Midbrain (tissue), 1 donor: ENCODE measurements around the gene FANCM.
"Not testable (repeated sequence)": the region's sequence is repeated elsewhere in the genome, so short reads cannot be mapped to it uniquely, and the experiment has no call there.

Source experiments
- DNase-seq: peaks from one replicate; lab custom pipeline; 2025; lab: John Stamatoyannopoulos, UW

FANCM gene

DNA sequence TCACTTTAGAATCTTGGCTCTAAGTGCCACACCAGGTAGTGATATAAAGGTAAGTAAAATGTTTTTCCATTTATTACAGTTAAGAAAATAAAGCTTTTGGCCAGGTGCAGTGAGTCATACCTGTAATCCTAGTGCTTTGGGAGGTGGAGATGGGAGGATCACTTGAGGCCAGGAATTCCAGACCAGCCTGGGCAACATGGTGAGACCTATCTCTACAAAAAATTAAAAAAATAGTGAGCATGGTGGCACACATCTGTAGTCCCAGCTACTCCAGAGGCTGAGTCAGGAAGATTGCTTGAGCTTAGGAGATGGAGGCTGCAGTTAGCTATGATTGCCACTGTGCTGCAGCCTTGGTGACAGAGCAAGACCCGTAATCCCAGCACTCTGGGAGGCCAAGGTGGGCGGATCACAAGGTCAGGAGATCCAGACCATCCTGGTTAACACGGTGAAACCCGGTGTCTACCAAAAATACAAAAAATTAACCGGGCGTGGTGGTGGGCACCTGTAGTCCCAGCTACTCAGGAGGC is 5.0 kb downstream of the FANCM start:
- no peak for DNase-seq

DNA sequence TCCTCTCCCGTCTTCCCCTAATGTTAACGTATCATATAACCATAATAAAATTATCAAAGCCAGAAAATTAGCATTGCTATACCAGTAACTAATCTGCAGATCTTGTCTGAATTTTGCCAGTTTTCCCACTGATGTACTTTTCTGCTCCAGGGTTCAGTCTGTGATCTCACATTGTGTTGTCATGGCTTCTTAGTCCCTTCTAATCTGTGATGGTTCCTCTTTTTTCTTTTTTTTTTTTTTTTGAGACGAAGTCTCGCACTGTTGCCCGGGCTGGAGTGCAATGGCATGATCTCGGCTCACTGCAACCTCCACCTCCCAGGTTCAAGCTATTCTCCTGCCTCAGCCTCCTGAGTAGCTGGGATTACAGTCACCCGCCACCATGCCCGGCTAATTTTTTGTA is 6.4 kb downstream of the FANCM start:
- DNase-seq, result not testable (repeated sequence)

DNA sequence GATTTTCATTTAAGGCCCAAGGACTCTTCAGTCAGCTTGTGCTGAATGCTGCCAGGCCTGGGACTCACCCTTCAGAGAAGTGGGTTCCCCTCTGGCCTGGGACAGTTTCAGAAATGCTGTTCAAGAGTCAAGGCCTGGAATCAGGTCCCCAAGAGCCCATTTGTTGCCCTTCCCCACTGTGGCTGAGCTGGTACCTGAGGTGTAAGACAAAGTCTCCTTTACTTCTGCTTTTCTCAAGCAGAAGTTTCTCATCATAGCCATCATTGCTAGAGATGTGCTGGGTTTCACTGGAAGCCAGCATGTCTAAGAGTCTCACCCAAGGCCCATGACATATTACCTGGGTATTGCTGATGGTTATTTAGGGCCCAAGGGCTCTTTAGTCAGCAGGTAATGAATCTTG is 8.9 kb downstream of the FANCM start:
- DNase-seq, result no peak

DNA sequence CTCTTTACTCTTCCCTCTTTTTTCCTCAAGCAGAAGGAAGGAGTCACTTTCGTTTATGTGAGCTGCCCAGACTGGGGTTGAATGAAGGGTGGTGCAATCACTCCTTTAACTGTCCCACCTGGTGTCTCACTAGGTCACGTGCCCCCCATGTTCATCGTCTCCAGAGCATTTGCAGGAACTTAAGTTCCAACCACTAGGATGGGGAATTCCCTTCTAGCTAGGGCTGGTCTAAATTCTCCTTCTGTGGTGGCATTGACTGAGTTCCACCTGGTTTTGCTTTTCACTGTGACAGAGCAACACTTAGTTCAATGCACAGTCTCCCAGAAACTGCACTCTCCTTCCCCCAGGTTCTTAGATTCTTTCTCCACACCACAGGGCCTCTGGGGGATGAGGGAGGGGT is 9.5 kb downstream of the FANCM start:
- DNase-seq, result no peak

DNA sequence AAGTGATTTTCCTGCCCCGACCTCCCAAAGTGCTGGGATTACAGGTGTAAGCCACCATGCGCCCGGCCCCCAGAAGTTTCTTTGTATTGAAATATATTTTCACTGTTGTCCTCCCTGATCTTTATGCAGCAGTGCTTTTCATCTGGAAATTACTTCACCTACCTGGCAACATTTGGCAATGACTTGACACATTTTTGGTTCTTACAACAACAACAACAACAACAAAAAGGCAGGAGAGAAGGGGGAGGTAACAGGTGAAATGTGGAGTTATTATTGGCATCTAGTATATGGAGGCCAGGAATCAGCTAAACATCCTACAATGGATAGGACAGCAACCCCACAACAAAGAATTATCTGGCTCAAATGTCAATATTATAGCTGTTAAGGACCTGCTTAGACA is 13.9 kb downstream of the FANCM start:
- no peak for DNase-seq

DNA sequence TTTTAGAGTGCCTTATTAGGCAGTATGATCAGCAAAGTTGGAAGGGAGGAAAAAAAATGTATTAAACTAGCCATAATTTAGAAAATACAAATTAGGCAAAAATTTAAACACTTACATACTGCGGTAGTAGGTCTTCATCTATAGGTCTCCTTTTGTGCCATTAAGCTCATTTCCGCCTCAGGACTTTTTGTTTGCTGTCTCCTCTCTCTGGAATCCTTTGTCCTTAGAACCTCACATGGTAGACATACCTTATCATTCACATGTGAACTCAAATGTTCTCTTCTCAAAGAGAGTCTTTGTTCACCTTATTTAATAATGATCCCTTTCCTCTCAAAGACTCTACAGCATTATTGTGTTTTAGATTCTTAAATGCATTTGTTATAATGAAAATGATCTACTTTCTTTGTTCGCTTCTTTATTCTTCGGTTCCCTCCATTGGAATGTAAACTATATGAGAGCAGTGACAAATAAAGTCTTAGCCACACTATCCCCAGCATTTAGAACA is 14.7 kb downstream of the FANCM start:
- DNase-seq, result no peak

DNA sequence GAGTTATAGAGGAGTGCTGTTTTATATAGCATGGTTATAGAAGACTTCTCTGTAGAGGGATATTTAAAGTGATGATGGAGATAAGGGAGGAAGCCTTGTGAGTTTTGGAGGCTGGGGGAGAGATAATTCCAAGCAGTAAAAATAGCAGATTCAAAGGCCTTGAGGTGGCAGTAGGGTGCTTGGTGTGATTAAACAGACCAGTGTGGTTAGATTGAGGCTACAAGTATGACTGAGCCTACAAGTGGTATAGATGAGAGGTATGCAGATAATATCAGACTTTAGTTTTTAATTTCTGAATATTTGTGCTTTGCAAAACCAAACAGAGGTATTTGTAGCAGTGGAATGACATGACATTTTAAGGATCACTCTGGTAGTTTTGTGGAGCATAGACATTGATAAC is 20.3 kb downstream of the FANCM start:
- no peak for DNase-seq

DNA sequence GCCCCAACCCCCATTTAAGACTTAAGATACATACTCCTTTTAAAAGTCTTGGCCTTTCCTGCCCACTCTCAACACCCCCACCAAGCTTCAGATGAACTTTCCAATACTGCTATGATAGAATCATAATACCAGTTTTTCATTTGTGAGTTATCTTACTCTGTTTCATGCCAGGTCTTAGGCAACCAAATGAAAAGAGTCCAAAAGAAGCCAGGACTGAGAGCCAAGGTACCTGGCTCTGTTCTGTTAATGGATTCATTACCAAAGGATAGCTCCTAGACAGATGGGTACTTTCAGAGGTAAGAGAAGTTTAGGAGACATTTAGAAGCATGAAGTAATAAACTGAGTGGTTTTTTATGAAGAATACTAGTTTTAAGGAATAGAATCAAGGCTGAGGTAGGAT is 34.2 kb downstream of the FANCM start:
- DNase-seq, result no peak

DNA sequence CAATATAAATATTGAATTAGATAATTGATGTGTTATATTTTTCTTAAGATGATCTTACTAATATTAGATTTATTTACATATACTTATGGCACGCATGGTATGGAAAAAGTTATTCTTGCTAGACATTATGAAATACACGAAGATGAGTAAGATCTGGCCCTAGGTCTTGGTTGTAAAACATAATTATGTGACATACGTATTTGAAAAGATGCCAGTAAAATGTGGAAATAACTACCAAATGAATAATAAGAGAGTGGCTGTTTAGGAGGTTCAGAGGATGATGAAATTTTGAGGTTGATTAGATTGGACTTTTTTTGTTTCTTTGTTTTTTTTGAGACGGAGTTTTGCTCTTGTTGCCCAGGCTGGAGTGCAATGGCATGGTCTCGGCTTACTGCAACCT is 41.3 kb downstream of the FANCM start:
- no peak for DNase-seq

DNA sequence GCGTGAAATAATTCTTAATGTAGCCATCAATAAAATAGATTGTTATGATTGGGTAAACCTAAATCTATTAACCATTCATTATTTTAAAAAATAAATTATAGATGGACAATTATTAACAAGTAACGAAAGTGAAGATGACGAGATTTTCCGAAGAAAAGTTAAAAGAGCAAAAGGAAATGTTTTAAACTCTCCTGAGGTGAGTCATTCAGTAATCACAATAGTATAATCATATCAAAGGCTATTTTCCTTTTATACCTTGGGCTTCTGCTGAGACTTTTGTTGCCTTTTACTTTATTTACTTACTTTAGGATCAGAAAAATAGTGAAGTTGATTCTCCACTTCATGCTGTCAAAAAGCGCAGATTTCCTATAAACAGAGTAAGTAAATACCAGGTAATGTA is 45.6 kb downstream of the FANCM start:
- DNase-seq, result no peak

DNA sequence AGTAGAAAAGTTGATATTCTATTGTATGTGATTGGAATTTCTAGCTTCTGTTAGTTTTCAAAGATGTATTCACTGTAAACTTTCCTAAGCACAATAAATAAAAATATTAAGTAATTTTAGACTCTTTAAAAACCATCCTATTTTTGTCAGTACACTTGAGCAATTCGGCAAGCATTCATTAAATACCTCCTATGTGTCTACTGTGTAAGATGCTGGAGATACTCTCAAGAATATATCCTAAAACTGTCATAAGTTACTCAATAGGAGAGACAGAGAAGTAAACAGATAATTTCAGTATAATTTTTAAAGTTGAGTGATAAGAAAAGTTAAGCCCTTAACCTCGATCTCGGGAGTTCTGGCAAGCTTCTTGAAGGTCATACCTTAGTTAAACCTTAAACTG is 46.1 kb downstream of the FANCM start:
- DNase-seq, result no peak

DNA sequence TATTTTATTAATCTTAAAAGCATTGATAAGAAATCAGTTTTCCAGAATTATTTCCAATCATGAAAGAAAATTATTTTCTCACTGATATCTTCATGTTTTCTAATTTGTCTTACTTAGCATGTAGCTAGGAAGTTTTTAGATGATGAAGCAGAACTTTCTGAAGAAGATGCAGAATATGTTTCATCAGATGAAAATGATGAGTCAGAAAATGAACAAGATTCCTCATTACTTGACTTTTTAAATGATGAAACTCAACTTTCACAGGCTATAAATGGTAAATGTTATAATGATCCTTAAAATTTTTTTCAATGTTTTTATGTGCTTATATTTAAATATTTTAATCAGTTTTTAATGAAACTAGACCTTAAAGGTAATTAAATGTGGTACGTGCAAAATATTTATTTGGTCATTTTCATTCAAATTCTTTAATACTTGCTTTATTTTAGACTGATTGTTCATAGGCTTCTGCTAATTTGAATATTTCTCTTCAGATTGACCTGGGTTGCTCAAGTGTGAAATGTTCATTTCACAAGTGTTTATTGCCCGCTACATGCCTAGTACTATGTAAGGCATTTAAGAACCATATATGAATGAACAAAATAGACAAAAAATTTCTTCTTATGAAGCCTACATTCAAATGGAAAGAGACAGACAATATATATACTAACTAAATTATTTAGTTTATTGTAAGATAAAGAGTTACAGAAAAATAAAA is 49.5 kb downstream of the FANCM start:
- no peak for DNase-seq

DNA sequence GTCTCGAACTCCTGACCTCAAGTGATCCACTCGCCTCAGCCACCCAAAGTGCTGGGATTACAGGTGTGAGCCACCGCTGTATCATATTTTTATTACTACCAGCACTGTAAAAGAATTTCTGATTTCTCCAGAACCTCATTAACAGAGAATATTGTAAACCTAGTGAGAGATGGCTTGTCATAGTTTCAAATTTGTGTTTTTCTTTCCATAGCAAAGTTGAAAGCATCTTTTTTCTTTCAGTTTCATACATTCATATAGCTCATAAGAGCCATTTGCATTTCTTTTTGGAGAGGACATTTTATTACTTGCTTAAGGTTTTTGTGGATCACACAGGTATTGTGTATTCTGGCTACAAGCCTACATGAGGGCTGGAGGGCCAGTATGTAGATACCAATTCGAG is 59.2 kb downstream of the FANCM start:
- DNase-seq, result no peak

DNA sequence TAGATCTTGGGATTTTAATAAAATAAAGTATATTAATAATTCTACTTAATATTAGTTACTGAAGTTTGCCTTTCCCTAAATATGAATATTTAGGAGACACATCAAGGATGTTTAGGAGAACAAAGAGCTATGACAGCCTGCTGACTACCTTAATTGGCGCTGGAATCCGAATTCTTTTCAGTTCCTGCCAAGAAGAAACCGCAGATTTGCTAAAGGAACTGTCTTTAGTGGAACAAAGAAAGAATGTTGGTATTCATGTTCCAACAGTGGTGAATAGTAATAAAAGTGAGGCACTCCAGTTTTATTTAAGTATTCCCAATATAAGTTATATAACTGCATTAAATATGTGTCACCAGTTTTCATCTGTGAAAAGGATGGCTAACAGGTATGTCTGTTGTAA is 62.8 kb downstream of the FANCM start:
- no peak for DNase-seq

DNA sequence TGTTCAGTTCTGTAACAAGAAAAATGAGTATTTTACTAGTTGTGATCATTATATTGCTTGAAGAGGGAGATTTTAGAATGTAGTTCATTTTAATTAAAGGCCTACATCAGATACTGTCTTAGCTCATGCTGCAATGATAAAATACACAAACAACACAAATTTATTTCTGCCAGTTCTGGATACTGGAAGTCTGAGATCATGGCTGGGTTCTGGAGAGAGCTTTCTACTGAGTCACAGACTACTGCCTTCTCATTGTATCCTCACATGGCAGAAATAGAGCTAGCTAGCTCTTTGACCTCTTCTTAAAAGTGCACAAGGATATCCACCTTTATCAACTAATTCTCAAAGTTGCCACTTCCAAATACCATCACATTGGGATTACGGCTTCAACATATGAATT is 63.5 kb downstream of the FANCM start:
- no peak for DNase-seq

DNA sequence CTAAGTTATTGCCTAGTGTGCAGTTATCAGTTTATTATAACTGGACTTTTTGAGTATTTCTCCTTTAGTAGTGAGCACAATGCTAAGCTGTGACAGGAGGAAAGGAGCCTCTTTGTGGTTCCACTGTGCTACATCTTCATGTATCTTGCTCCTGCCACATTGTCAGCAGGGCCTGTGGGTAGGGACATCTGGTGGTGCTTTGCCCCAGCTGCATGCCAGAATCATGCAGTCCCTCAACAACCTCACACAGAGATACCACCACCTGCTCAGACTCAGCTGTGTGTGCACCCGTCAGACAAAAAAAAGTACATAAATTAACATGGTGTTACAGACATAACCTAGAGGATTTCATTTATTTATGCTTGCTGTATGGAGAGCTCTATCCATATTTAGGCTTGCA is 66.2 kb downstream of the FANCM start:
- no peak for DNase-seq

DNA sequence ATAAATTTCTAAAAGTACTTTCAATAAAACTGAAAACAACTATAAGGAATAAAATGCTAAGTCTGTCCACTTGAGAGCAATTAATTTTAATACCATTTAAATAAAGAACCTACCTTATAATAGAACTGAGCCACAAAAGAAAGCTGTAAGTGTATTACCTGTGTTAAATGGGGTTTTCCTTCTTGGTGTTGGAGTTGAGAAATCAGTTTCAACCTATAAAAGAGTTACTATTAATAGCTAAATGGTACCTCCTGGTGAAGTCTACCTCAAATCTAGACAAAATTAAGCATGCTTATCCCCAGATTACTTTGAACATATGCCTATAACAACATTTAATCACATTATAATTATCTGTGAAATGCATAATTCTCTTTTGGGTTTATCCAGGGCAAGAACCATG is 68.5 kb downstream of the FANCM start:
- no peak for DNase-seq

DNA sequence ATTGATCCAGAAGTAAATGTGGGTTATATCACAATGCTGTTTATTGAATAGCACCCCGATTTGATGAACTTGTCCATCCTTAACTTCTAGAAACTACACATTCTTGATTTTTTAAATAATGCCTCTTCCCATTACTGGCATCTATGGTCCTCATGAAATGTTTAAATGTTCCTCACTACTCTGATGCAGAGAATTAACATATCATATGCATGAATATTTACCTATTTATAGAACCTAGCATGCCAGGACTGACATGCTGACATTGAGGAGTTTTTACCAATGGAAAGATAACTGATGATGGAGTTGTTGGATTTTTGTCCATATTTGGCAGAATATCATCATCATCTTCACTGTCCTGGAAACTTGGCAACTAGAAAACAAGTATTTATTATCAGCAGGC is 74.4 kb downstream of the FANCM start:
- DNase-seq, result no peak

DNA sequence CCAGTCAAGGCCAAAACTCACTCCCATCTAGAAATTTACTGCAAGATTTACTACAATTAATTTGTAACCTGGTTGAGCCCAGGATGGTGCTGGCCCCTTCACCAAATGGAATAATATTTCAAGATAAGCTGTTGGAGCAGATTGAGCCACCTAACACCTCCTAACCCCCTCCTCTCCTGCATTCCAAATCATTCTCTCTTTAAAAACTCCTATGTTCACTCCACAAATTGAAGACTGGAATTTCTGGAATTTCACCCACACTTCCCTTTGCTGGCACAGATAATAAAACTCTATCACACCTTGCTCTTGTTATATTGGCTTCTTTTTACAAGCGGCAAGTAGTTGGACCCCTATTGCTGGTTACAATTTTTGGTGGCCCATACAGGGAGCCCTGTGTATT is 75.6 kb downstream of the FANCM start:
- no peak for DNase-seq

DNA sequence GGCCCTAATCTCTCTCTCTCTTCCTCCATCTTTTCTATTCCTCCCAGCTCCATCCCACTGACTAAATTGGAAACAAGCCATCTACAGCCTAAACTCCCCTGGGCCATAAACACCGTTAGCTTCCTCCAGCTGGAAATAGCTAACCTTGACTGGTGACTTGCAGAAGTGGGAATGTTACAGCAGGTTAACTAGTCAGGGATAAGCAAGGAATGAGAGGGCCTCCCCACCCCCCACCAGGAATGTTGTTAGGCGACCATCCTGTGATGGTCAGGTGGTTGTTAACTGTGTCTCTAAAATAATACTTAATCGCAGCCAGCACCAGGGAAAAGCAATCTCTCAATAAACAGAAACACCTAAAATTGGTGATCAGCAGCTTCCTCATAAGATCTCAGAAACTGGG is 76.5 kb downstream of the FANCM start:
- DNase-seq, result no peak

DNA sequence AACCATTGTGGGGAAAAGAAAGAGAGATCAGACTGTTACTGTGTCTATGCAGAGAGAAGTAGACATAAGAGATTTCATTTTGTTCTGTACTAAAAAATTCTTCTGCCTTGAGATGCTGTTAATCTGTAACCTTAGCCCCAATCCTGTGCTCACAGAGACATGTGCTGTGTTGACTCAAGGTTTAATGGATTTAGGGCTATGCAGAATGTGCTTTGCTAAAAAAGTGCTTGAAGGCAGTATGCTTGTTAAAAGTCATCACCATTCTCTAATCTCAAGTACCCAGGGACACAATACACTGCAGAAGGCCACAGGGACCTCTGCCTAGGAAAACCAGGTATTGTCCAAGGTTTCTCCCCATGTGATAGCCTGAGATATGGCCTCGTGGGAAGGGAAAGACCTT is 78.0 kb downstream of the FANCM start:
- DNase-seq, result not testable (repeated sequence)

DNA sequence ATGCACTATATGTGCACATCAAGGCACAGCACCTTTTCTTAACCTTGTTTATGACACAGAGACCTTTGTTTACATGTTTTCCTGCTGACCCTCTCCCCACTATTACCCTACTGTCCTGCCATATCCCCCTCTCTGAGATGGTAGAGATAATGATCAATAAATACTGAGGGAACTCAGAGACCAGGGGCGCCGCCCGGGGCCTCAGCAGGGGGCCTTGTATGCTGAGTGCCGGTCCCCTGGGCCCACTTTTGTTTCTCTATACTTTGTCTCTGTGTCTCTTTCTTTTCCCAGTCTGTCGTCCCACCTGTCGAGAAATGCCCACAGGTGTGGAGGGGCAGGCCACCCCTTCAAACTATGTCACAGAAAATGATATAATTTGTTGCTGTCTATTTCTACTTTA is 78.6 kb downstream of the FANCM start:
- DNase-seq, result not testable (repeated sequence)

DNA sequence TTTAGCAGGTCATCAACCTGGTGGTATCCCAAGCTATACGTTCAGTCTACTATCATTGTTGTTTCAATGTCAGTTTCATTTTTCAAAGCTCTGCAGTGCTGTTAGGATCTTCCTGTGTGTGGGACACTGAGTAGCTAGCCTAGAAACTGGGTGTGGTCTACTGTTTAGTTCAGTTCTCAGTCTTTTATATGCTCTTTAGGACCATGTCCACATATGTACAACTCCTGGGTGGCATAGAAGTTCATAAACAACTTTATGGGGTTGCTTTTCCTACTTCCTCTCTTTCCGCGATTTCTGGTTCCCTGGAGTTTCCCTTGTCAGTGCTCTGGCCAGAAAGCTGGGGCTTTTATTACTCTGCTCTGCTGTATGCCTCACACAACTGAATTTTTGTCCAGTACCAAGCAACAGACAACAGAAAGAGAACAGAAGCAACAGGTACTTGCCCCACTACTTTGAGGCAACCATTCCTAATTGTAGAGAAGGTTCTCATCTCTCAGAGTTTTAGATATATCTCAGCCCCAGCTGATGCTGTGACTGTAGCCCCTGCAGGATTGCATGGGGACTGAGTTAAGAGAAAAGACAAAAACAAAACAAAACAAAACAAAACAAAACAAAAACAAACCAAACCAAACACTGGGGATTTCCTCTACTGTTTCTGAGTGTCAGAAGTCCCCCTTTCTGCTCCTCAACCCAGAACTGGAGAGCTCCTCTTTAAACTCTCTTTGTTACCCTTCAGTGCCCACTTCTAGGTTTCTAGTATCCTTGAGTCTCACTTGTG is 86.9 kb downstream of the FANCM start:
- no peak for DNase-seq
